Right cardiac atrium (tissue), 5 donors: ENCODE results near the gene EPB41L4A. TPM values are rescaled to one million over a fixed set of nuclear protein-coding genes. Genes with fewer than 3 reads are reported as not detected.
A peak's percentile ranks its signal among the peaks of the same experiment; 100 is the strongest.
"Not testable (repeated sequence)": the region's sequence is repeated elsewhere in the genome, so short reads cannot be mapped to it uniquely, and the experiment has no call there.

ENCODE experiments used
- ATAC-seq, 2 donors: fragments of 200-7000 bp; cut with Tn5 transposase; one replicate each; pipeline versions ENCODE4 v1.8.0 to v1.9.1; 2020; ENCODE audit warnings: moderate library complexity in 2 of 2, mild to moderate bottlenecking in 1 of 2
- DNase-seq, 3 donors: peaks; one replicate each; pipeline ENCODE4 v3.0.0-alpha.2; 2020
- H3K27ac ChIP-seq: one replicate; pipeline ENCODE4 v1.5.1; 2013; ENCODE audit warnings: mild to moderate bottlenecking, low read length, control low read depth, moderate library complexity
- H3K27me3 ChIP-seq: one replicate; pipeline ENCODE4 v1.6.1; 2013; ENCODE audit not compliant: control insufficient read depth, insufficient read depth
- H3K4me1 ChIP-seq: one replicate; pipeline ENCODE4 v1.6.1; 2013; ENCODE audit warnings: low read length; ENCODE audit not compliant: control insufficient read depth, insufficient read depth
- H3K4me3 ChIP-seq: one replicate; pipeline ENCODE4 v1.5.1; 2013; ENCODE audit warnings: low read length, control low read depth
- H3K9me3 ChIP-seq: one replicate; pipeline ENCODE4 v1.6.1; 2013; ENCODE audit warnings: low read length; ENCODE audit not compliant: control insufficient read depth
- WGBS: extraction: QIAGEN DNeasy Blood & Tissue Kit; methylation state at CpG from one replicate; pipeline ENCODE4 v1.1.7; 2013; 5-methylcytosine and 5-hydroxymethylcytosine counted together
- intact Hi-C, 4 donors: fragments of 100-400 bp; cut with DNase I; formaldehyde crosslinking; loops; one replicate each; pipeline versions ENCODE4 v1.11.0 to v1.14.0; 2022 to 2023
- polyA plus RNA-seq: library from polyadenylated mRNA; stranded (reverse); fragments of 200-250 nt; gene quantifications from one replicate; pipeline ENCODE4 v1.2.3, GENCODE V29; 2013
- total RNA-seq, 4 donors: library from RNA; stranded (reverse); fragmentation: NEBNext Ultra II Directional; extraction: Animal tissue kit (Norgen Biotek cat#: 25700); gene quantifications; one replicate each; pipeline ENCODE4 v1.2.1, GENCODE V29; 2021
- donor health status: healthy with polysubstance abuse.
- donor health status: DM: no; HTN: yes; CAD: no.
- donor health status: DM: no; HTN: no; CAD: no.
- donor health status: DM: no; HTN: yes; CAD: no; lungs with severe emphysema.
- donor health status: DM: yes; HTN: yes; CAD: no.

Gene EPB41L4A
- total and polyA plus RNA-seq, 5 donors: 9.2 to 43.7 (median 27.2) TPM

GRCh38 chr5:112232667-112233066, 186.4 kb downstream of the EPB41L4A start:
- Histone ChIP-seq H3K9me3 (no peaks in the 10 kb centered on the region), H3K27me3 (no peaks in the 10 kb centered on the region), H3K4me1 (peaks cover 5% of the 10 kb centered on the region), H3K27ac (no peak overlapping the region), H3K4me3 (no peak overlapping the region)
- WGBS: 65% methylated on average over 1 of the region's 1 CpG
- no peak for DNase-seq
- no peak for ATAC-seq
- intact Hi-C loops: no loop called here

GRCh38 chr5:112230606-112231005, 188.5 kb downstream of the EPB41L4A start:
- intact Hi-C loops: no loop called here
- Histone ChIP-seq H3K27ac (no peak overlapping the region), H3K4me3 (no peak overlapping the region), H3K4me1 (peaks cover 5% of the 10 kb centered on the region), H3K27me3 (no peaks in the 10 kb centered on the region), H3K9me3 (no peaks in the 10 kb centered on the region)
- no peak for DNase-seq
- WGBS: 65% methylated on average over 4 of the region's 4 CpGs
- ATAC-seq: no peak

DNA sequence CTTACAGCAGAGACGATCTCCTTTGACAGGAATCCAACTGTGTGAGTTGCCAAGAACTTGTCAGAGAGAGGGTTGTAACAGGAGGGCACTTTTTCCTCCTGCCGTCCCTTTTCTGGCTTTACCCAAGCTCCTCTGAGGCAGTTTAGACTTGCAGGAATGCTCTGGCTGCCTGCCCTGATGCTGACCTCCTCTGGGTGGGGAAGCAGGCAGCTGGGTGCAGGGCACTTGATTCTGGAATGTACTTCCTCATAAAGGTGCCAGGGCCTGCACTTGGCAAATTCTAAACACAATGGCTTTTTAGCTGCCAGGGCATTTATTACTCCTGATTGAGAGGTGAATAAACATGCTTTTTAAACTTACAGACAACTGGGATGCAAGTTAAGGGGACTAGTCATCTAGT, 190.4 kb downstream of the EPB41L4A start:
- Histone ChIP-seq H3K4me1 (peaks cover 5% of the 10 kb centered on the region), H3K9me3 (no peaks in the 10 kb centered on the region), H3K27ac (no peak overlapping the region), H3K27me3 (no peaks in the 10 kb centered on the region), H3K4me3 (no peak overlapping the region)
- ATAC-seq (peak; percentile 96 to 98), DNase-seq (peak; percentile 83 to 93 (median 92))
- 10% methylated on average over 2 of the region's 2 CpGs for WGBS
- intact Hi-C loops: no loop called here

DNA sequence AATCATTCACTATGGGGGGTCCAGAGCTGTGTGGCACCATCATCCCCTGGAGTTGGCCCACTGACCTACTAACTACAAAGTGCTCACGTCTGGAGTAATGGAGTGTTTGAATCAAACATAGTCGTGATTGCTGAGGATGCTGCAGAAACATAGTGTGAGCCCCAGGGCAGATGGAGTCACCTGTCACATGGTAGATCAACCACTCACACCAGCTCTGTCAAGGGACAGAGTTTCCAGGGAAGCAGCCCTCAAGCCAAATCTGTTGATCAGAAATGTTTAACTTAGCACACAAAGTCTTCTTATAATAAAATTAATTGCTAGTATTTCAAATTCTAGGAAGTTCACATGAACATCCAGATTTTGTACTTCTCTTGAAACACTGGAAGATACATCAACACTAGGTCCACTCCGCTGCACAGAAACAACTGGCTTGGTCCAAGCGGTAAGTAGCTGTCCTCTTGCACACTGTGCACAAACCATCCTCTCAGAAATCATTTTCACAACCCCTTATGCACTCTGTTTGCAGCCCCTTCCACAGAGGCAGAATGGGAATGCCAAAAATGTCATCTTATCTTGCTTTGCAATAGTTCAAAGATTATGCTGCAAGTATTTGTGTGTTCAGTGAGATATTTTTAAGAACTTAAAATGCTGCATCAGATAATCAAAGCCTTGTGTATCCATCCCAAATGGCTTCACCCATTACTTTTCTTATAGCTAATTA, 191.0 kb downstream of the EPB41L4A start:
- Histone ChIP-seq H3K27ac (no peak overlapping the region), H3K27me3 (no peaks in the 10 kb centered on the region), H3K4me1 (peaks cover 5% of the 10 kb centered on the region), H3K9me3 (no peaks in the 10 kb centered on the region), H3K4me3 (no peak overlapping the region)
- DNase-seq (no peak), ATAC-seq (peak in 1 of 2 donors; percentile 44)
- intact Hi-C loops: no loop called here
- 59% methylated on average over 4 of the region's 4 CpGs for WGBS

GRCh38 chr5:112226215-112226614, 192.9 kb downstream of the EPB41L4A start:
- H3K4me1 ChIP-seq: peaks cover 5% of the 10 kb centered on the region
- WGBS: 93% methylated on average over 3 of the region's 3 CpGs
- H3K9me3 ChIP-seq: no peaks in the 10 kb centered on the region
- ATAC-seq: no peak
- H3K27ac ChIP-seq: no peak overlapping the region
- intact Hi-C loops: no loop called here
- DNase-seq: no peak
- no peak overlapping the region for H3K4me3 ChIP-seq
- no peaks in the 10 kb centered on the region for H3K27me3 ChIP-seq

- H3K4me1 ChIP-seq, H3K9me3 ChIP-seq, ATAC-seq, H3K4me3 ChIP-seq, DNase-seq, H3K27me3 ChIP-seq, intact Hi-C loops, H3K27ac ChIP-seq: not testable (repeated sequence)
- 97% methylated on average over 7 of the region's 7 CpGs for WGBS
Observed at GRCh38 chr5:112222997-112223396, 196.1 kb downstream of the EPB41L4A start.

DNA sequence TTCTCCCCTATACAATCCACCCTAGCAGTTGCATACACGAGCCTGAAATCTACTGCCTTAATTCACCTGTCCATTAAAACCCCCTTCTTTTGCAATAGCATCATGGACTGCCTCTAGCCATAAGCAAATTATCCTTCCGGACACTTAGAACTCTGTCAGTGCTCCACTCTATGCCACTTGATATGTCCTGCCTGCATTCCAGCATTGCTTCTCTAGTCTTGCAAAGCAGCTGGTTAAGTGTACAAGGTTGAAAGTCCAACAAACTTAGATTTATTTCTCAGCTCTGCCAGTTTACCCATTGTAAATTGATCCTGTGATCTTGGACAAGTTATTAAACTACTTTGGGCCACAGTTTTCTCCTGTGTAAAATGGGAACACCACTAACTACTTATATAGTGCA, 197.9 kb downstream of the EPB41L4A start:
- Histone ChIP-seq H3K4me3 (no peak overlapping the region), H3K27ac (no peak overlapping the region), H3K4me1 (peaks cover 1% of the 10 kb centered on the region), H3K9me3 (no peaks in the 10 kb centered on the region), H3K27me3 (no peaks in the 10 kb centered on the region)
- ATAC-seq (peak; percentile 44 to 51), DNase-seq (no peak)
- intact Hi-C loops: no loop called here
- 74% methylated on average over 2 of the region's 2 CpGs for WGBS

DNA sequence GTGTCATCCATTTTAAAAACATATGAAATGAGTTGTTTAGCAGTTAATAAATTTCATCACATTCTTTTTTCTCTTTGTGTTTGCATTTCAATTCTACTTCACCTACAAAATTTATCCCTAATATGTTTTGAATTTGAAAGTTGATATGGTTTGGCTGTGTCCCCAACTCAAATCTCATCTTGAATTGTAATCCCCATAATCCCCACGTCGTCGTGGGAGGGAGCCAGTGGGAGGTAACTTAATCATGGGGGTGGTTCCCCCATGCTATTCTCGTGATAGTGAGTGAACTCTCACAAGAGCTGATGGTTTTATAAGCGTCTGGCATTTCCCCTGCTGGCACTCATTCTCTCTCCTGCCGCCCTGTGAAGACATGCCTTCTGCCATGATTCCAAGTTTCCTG, 200.1 kb downstream of the EPB41L4A start:
- DNase-seq (peak in 1 of 3 donors; percentile 20), ATAC-seq (no peak)
- intact Hi-C loops: no loop called here
- Histone ChIP-seq H3K4me3 (no peak overlapping the region), H3K27ac (no peak overlapping the region), H3K9me3 (no peaks in the 10 kb centered on the region), H3K27me3 (no peaks in the 10 kb centered on the region), H3K4me1 (peaks cover 1% of the 10 kb centered on the region)
- WGBS: 65% methylated on average over 6 of the region's 6 CpGs

- Histone ChIP-seq H3K4me1 (peaks cover 1% of the 10 kb centered on the region), H3K4me3 (no peak overlapping the region), H3K27me3 (no peaks in the 10 kb centered on the region), H3K9me3 (no peaks in the 10 kb centered on the region), H3K27ac (no peak overlapping the region)
- intact Hi-C loops: no loop called here
- ATAC-seq: peak; percentile 14 to 68
- 50% methylated on average over 5 of the region's 5 CpGs for WGBS
- no peak for DNase-seq
Observed at GRCh38 chr5:112217843-112218579, 201.1 kb downstream of the EPB41L4A start.

DNA sequence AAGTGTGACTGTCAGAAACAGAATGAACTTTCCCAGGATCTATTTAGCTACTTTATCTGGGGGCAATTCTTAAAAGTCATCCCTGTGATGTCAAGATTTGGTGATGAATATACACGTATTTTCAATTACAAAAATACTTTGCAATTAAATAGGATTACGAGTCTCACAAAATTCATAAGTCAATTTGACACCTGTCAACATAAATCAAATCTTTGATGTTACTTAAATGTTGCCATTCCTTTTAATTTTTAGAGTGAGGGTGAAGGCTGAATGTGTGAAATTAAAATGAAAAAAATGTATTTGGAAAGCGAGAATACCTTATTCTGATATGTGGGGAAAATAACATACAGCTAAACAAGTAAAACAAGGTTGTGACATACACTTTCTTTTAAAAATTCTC, 202.9 kb downstream of the EPB41L4A start:
- 93% methylated on average over 3 of the region's 3 CpGs for WGBS
- Histone ChIP-seq H3K4me1 (peaks cover 1% of the 10 kb centered on the region), H3K27me3 (no peaks in the 10 kb centered on the region), H3K27ac (no peak overlapping the region), H3K4me3 (no peak overlapping the region), H3K9me3 (no peaks in the 10 kb centered on the region)
- DNase-seq (no peak), ATAC-seq (no peak)
- intact Hi-C loops: no loop called here

- no peak overlapping the region for H3K27ac ChIP-seq
- WGBS: 71% methylated on average over 6 of the region's 6 CpGs
- H3K27me3 ChIP-seq: no peaks in the 10 kb centered on the region
- H3K4me1 ChIP-seq: peaks cover 1% of the 10 kb centered on the region
- H3K9me3 ChIP-seq: no peaks in the 10 kb centered on the region
- no peak overlapping the region for H3K4me3 ChIP-seq
- ATAC-seq (peak; percentile 53 to 57), DNase-seq (peak in 2 of 3 donors; percentile 37 to 67)
- intact Hi-C loops: loop anchor here in 2 of 4 donors (2.0 kb wide), 1 partner anchor 210 kb away; no protein-coding TSS in a partner anchor
Observed at GRCh38 chr5:112210430-112211005, 208.6 kb downstream of the EPB41L4A start.
